Measurements from ENCODE around the gene TMEM88. TPM values are rescaled to one million over a fixed set of nuclear protein-coding genes. Genes with fewer than 3 reads are reported as not detected.

Gene TMEM88
- total and polyA plus RNA-seq, 5 donors from 2014 or later, result 31.5 TPM; not detected in 4

DNA sequence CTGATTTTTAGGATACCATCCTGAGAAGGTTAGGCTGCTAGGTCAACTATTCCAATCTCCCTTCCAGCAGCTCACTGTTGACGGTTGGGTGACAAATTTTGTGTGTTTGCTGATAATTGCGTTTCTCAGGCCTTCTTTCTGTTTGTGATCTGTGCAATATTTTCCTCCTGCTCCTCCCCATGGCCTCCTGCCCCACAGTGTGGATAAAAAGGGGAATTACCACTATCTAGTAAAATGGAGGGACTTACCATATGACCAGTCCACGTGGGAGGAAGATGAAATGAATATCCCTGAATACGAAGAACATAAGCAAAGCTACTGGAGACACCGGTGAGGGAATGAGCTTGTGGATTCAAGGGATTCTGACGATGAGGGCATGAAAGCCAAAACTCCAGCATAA is 42.9 kb downstream of the TMEM88 start:
- Histone ChIP-seq H3K4me1 (ENCODE audit: control insufficient read depth, insufficient read depth, low read length, poor library complexity, severe bottlenecking) (no peaks in the 10 kb centered on the region), H3K27ac (ENCODE audit: insufficient read depth, low read length, poor library complexity, severe bottlenecking) (no peak overlapping the region), H3K4me3 (ENCODE audit: low read depth, low read length) (no peak overlapping the region), H3K36me3 (ENCODE audit: control insufficient read depth, insufficient read depth, low read length) (peaks cover 94% of the 10 kb centered on the region), H3K27me3 (ENCODE audit: control insufficient read depth, insufficient read depth, low read length) (no peaks in the 10 kb centered on the region), H3K9me3 (ENCODE audit: control insufficient read depth in 2 of 2, low read length in 2 of 2) (no peaks in the 10 kb centered on the region)
- H3K4me3 Mint-ChIP-seq, result peak overlapping the region in 1 of 4 donors; percentile 2
- peak in 2 of 3 donors; percentile 39 to 41 for DNase-seq
- H3K36me3 Mint-ChIP-seq, result peaks cover 62% of the 10 kb centered on the region
- peak in 1 of 2 donors; percentile 58 for ATAC-seq (ENCODE audit: low read depth in 2 of 2)
- no peaks in the 10 kb centered on the region for H3K27me3 Mint-ChIP-seq
- H3K9me3 Mint-ChIP-seq, result no peaks in the 10 kb centered on the region
- peaks cover 7 to 18% (median 12%) of the 10 kb centered on the region in 4 donors for H3K4me1 Mint-ChIP-seq
- H3K27ac Mint-ChIP-seq, result peak overlapping the region; percentile 15 to 70 (median 38)

- peaks cover 0 to 3% (median 1%) of the 10 kb centered on the region in 4 donors for H3K4me1 Mint-ChIP-seq
- DNase-seq, result no peak
- peaks cover 99% of the 10 kb centered on the region for H3K36me3 ChIP-seq (ENCODE audit: control insufficient read depth, insufficient read depth, low read length)
- H3K27me3 ChIP-seq (ENCODE audit: control insufficient read depth, insufficient read depth, low read length), result no peaks in the 10 kb centered on the region
- H3K27ac ChIP-seq (ENCODE audit: insufficient read depth, low read length, poor library complexity, severe bottlenecking), result no peak overlapping the region
- no peak for ATAC-seq (ENCODE audit: low read depth in 2 of 2)
- no peaks in the 10 kb centered on the region for H3K9me3 ChIP-seq (ENCODE audit: control insufficient read depth in 2 of 2, low read length in 2 of 2)
- no peak overlapping the region for H3K4me3 ChIP-seq (ENCODE audit: low read depth, low read length)
- no peaks in the 10 kb centered on the region for H3K4me1 ChIP-seq (ENCODE audit: control insufficient read depth, insufficient read depth, low read length, poor library complexity, severe bottlenecking)
- H3K4me3 Mint-ChIP-seq, result no peak overlapping the region
- peak overlapping the region; percentile 34 to 84 (median 70) for H3K27ac Mint-ChIP-seq
- H3K36me3 Mint-ChIP-seq, result peaks cover 62% of the 10 kb centered on the region
- no peaks in the 10 kb centered on the region for H3K27me3 Mint-ChIP-seq
- H3K9me3 Mint-ChIP-seq, result no peaks in the 10 kb centered on the region
These were observed 48.6 kb downstream of the TMEM88 start for GRCh38 chr17:7903154-7904103.

Other genes starting within 250 kb of the TMEM88 start
- 28.7 TPM for gene FXR2, start 240.2 kb upstream of the TMEM88 start, total RNA-seq
- 10 to 100 TPM in 2 of 4 donors, 1 to 10 TPM in 2; 9.7 to 13.9 (median 10.4) TPM for gene FXR2, start 240.2 kb upstream of the TMEM88 start, polyA plus RNA-seq
- 36.9 TPM for gene SAT2, start 227.2 kb upstream of the TMEM88 start, total RNA-seq
- 10 to 100 TPM; 26.7 to 36.5 (median 30.3) TPM for gene SAT2, start 227.2 kb upstream of the TMEM88 start, polyA plus RNA-seq
- gene SHBG, start 224.9 kb upstream of the TMEM88 start, total RNA-seq, result not detected
- gene SHBG, start 224.9 kb upstream of the TMEM88 start, polyA plus RNA-seq, result not detected
- not detected for gene ATP1B2, start 204.1 kb upstream of the TMEM88 start, total RNA-seq
- not detected for gene ATP1B2, start 204.1 kb upstream of the TMEM88 start, polyA plus RNA-seq
- 61.3 TPM for gene TP53, start 167.6 kb upstream of the TMEM88 start, total RNA-seq
- gene TP53, start 167.6 kb upstream of the TMEM88 start, polyA plus RNA-seq, result 10 to 100 TPM; 29.4 to 35.1 (median 32.1) TPM
- gene WRAP53, start 166.6 kb upstream of the TMEM88 start, total RNA-seq, result 7.9 TPM
- 10 to 100 TPM; 11.1 to 16.4 (median 12.0) TPM for gene WRAP53, start 166.6 kb upstream of the TMEM88 start, polyA plus RNA-seq
- gene EFNB3, start 149.9 kb upstream of the TMEM88 start, total RNA-seq, result not detected
- gene EFNB3, start 149.9 kb upstream of the TMEM88 start, polyA plus RNA-seq, result not detected
- not detected for gene DNAH2, start 137.3 kb upstream of the TMEM88 start, total RNA-seq
- not detected for gene DNAH2, start 137.3 kb upstream of the TMEM88 start, polyA plus RNA-seq
- gene KDM6B, start 20.8 kb upstream of the TMEM88 start, total RNA-seq, result 255 TPM
- under 1 TPM; 0.30 to 0.74 (median 0.42) TPM for gene KDM6B, start 20.8 kb upstream of the TMEM88 start, polyA plus RNA-seq
- 23.6 TPM for gene NAA38, start 2.5 kb downstream of the TMEM88 start, total RNA-seq
- 100 to 1,000 TPM; 128 to 192 (median 141) TPM for gene NAA38, start 2.5 kb downstream of the TMEM88 start, polyA plus RNA-seq
- gene CYB5D1, start 2.9 kb downstream of the TMEM88 start, total RNA-seq, result 11.8 TPM
- 1 to 10 TPM; 3.1 to 5.4 (median 4.2) TPM for gene CYB5D1, start 2.9 kb downstream of the TMEM88 start, polyA plus RNA-seq
- gene CHD3, start 33.7 kb downstream of the TMEM88 start, total RNA-seq, result 273 TPM
- 1 to 10 TPM; 5.0 to 9.0 (median 7.2) TPM for gene CHD3, start 33.7 kb downstream of the TMEM88 start, polyA plus RNA-seq
- gene RNF227, start 61.2 kb downstream of the TMEM88 start, total RNA-seq, result 2.4 TPM
- gene RNF227, start 61.2 kb downstream of the TMEM88 start, polyA plus RNA-seq, result 1 to 10 TPM in 3 of 4 donors, under 1 TPM in 1; 0.92 to 5.0 (median 2.9) TPM
- gene KCNAB3, start 74.8 kb downstream of the TMEM88 start, total RNA-seq, result 8.0 TPM
- gene KCNAB3, start 74.8 kb downstream of the TMEM88 start, polyA plus RNA-seq, result under 1 TPM in 3 of 4 donors, not detected in 1; 0.06 to 0.33 (median 0.08) TPM
- 114 TPM for gene TRAPPC1, start 76.9 kb downstream of the TMEM88 start, total RNA-seq
- 100 to 1,000 TPM; 218 to 297 (median 243) TPM for gene TRAPPC1, start 76.9 kb downstream of the TMEM88 start, polyA plus RNA-seq
- gene CNTROB, start 77.1 kb downstream of the TMEM88 start, total RNA-seq, result 40.9 TPM
- gene CNTROB, start 77.1 kb downstream of the TMEM88 start, polyA plus RNA-seq, result 10 to 100 TPM in 1 of 4 donors, 1 to 10 TPM in 3; 5.0 to 12.3 (median 7.1) TPM
- gene GUCY2D, start 147.5 kb downstream of the TMEM88 start, total RNA-seq, result not detected
- under 1 TPM in 1 of 4 donors, not detected in 3; 0.23 TPM for gene GUCY2D, start 147.5 kb downstream of the TMEM88 start, polyA plus RNA-seq
- not detected for gene ALOX15B, start 184.0 kb downstream of the TMEM88 start, total RNA-seq
- not detected for gene ALOX15B, start 184.0 kb downstream of the TMEM88 start, polyA plus RNA-seq
- not detected for gene ALOX12B, start 232.7 kb downstream of the TMEM88 start, total RNA-seq
- under 1 TPM in 3 of 4 donors, not detected in 1; 0.53 to 0.68 (median 0.67) TPM for gene ALOX12B, start 232.7 kb downstream of the TMEM88 start, polyA plus RNA-seq

Measured in CD4-positive, CD25-positive, alpha-beta regulatory T cell (primary cell).